Brain microvascular endothelial cell (primary cell): ENCODE results near the gene IGFLR1.

Source experiments
- DNase-seq: peaks from one replicate; pipeline ENCODE4 v3.0.0-alpha.2; 2020
- H3K27ac ChIP-seq: fragments of 250-450 bp; sonication (Bioruptor Pico); 2 replicates; pipeline ENCODE4 v1.5.1; 2020; ENCODE audit warnings: mild to moderate bottlenecking, moderate library complexity
- H3K27me3 ChIP-seq: fragments of 250-450 bp; sonication (Bioruptor Pico); replicated peaks from 2 replicates; pipeline ENCODE4 v1.5.1; 2020; ENCODE audit warnings: mild to moderate bottlenecking
- H3K36me3 ChIP-seq: fragments of 250-450 bp; sonication (Bioruptor Pico); replicated peaks from 2 replicates; pipeline ENCODE4 v1.5.1; 2020; ENCODE audit warnings: mild to moderate bottlenecking
- H3K4me3 ChIP-seq: 2 replicates; pipeline ENCODE4 v1.5.1; 2011; ENCODE audit warnings: low read depth, mild to moderate bottlenecking, control low read depth, low read length, moderate library complexity
- in situ Hi-C: cut with HindIII; loops from 2 replicates; pipeline ENCODE4 v1.10.0; 2017; ENCODE audit warnings: low sequenced_read_pairs, low pct_ligation_motif_present
- TF ChIP-seq, protein P1 (sequence below): IDR thresholded peaks from 2 replicates; pipeline ENCODE4 v1.5.1; 2011; ENCODE audit warnings: low read depth, mild to moderate bottlenecking, moderate library complexity, low read length, control low read depth, inconsistent platforms; ENCODE audit errors: missing control alignments

The IGFLR1 gene

DNA sequence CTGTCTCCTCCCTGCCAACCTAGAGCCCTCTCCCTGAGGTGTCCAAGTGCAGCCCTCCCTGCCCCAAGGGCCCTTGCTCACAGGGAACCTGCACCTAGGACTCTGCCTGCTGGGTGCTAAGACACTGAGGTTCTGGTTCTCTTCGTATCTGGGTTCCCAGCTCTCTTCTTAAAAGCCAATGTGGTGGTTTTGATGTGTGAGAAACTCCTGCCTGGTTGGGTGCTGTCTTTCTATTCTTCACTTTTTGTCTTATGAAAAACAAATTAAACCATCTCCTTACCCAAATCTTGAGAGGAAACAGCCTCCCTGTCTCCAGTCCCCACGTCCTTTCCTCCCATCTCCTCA lies 28.8 kb downstream of the IGFLR1 start:
- Histone ChIP-seq H3K27ac (no peak overlapping the region), H3K27me3 (no peaks in the 10 kb centered on the region), H3K36me3 (no peaks in the 10 kb centered on the region), H3K4me3 (no peak overlapping the region)
- DNase-seq: no peak
- TF ChIP-seq, protein P1, sequence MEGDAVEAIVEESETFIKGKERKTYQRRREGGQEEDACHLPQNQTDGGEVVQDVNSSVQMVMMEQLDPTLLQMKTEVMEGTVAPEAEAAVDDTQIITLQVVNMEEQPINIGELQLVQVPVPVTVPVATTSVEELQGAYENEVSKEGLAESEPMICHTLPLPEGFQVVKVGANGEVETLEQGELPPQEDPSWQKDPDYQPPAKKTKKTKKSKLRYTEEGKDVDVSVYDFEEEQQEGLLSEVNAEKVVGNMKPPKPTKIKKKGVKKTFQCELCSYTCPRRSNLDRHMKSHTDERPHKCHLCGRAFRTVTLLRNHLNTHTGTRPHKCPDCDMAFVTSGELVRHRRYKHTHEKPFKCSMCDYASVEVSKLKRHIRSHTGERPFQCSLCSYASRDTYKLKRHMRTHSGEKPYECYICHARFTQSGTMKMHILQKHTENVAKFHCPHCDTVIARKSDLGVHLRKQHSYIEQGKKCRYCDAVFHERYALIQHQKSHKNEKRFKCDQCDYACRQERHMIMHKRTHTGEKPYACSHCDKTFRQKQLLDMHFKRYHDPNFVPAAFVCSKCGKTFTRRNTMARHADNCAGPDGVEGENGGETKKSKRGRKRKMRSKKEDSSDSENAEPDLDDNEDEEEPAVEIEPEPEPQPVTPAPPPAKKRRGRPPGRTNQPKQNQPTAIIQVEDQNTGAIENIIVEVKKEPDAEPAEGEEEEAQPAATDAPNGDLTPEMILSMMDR: no peak
- in situ Hi-C loops: no loop called here

DNA sequence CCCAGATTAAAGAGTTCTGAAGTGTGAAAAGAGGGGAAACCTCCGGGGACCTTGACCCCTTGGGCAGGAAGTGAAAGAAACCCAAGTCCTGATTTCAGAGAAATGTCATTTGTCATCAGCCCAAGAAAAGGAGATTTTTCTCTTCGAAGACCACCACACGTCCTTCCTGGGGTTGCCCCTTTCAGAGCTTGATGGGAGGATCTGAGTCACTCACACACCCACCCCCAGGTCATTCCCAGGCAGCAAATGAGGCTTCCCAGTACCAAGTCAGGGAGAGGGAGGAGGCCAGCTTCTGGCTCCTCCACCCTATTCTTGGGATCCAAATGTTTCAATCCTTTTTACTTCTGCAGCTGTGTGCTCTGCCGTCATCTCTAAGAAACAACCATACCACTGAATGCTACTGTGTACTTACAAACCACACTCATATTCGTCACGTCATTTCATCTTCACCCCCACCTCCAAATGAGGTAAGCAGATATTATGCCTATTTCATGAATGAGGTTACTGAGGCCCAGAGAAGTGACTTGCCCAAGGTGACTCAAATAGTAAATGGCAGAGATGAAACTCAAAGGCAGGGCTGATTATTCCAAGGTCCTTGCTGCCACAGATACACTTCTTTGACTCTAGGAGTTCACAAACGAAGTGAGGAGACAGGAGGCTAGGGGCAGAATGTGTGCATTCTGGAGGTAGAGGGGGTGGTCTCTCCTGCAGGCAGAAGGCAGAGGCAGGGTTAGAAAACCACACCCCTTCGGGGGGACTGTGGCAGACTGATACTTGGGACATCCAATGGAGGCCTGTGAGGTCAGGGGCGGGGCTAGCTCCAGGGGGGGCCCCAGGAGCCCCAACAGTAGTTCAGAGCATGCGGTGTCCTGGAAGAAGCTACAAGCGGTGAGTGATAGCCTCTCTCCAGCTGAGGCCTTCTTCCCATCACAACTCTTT lies 29.4 kb downstream of the IGFLR1 start:
- TF ChIP-seq, protein P1: no peak
- DNase-seq: no peak

DNA sequence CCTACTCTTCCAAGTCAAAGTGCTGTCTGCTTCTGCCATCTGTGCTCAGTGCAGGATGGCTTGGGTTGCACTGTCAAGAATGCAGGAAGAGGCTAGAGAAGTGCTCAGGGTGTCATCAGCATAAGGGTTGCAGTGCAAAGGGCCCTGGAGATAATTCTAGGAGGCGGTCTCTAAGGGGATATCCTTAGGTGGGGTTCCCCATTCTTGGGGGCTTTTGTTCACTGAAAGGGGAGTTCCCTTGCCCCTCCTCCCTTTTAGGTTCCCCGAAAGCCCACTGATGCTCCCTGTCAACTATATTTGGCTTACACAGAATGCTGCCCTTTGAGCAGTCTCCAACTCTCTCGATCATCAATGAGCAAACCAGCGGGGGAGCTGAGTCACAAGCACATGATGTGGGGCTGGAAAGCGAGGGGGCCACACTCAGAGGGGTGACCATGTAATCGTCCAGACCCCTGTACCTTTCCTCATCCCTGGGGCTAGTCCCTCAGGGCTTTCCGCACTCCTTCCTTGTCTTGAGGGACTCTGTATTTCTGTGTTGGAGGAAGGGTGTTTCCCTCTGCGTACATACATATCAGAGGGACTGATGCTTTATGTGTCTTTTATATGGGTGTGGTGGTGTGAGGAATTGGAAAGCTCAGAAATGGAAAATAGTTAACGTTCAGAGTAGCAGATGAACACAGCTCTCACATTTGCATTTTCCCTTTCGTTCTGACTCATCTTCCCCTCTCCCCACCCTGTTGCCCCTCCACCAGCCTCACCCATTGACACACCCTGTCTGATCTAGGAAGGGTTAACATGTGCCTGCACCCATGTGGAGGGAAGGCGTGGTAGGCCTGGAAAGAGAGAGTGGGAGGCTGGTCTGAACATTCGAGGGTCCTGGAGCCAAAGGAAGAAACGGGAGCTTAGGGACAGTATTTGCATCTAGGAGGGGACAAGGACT lies 31.2 kb downstream of the IGFLR1 start:
- H3K27ac ChIP-seq: no peak overlapping the region
- no peaks in the 10 kb centered on the region for H3K27me3 ChIP-seq
- no peak overlapping the region for H3K4me3 ChIP-seq
- H3K36me3 ChIP-seq: no peaks in the 10 kb centered on the region
- in situ Hi-C loops: no loop called here
- DNase-seq: no peak
- TF ChIP-seq, protein P1: no peak

More for the DNA sequence above, 29.4 kb downstream of the IGFLR1 start:
- H3K27me3 ChIP-seq: no peaks in the 10 kb centered on the region
- H3K27ac ChIP-seq: no peak overlapping the region
- H3K36me3 ChIP-seq: no peaks in the 10 kb centered on the region
- H3K4me3 ChIP-seq: no peak overlapping the region
- in situ Hi-C loops: no loop called here

DNA sequence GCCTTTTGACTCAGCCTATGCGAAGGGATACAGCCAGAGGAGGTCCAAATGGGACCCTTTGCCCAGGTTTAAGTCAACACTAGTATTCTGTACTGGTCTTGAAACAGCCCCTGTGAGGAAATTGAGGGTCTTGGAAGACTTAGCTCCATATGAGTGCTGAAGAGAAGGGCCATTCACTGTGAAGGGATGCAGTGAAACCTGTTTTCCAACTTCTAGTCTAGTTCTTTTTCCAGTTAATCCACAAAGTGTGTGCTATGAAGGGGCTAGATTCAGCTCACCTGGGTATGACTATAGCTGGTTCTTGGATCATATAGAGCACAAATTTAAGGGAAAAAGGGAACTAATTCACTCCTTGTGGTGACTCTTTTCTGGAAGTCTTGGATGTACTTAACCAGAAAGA lies 33.9 kb downstream of the IGFLR1 start:
- no peak overlapping the region for H3K27ac ChIP-seq
- in situ Hi-C loops: no loop called here
- no peak for DNase-seq
- no peaks in the 10 kb centered on the region for H3K36me3 ChIP-seq
- no peaks in the 10 kb centered on the region for H3K27me3 ChIP-seq
- no peak overlapping the region for H3K4me3 ChIP-seq
- TF ChIP-seq, protein P1: no peak

DNA sequence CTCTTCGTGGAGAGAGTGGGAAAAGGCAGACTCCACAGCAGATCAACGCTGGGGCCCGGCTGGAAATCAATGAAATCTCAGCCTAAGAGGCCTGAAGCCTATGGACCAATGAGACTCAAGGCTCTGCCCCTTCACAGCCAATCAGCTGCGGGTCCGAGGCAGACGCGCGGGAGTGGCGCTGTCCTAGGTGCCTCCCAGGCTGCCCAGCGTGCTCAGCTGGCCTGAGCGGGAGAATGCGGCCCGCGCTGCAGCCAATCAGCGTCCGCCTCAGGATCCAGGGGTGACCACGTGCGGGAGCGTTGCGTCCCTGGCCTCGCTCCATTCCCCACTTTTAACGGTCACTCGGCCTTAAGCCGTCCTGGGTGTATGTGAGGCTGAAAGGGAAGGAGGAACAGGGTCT lies 38.0 kb downstream of the IGFLR1 start, which contains the start of gene ZBTB32:
Gene ZBTB32 (plus strand): TSS at position 341 of the 400 bp plus-strand sequence. CDS start 10,069 bp downstream, outside the sequence.
- Histone ChIP-seq H3K27me3 (no peaks in the 10 kb centered on the region), H3K4me3 (no peak within 1 kb of the TSS)
- in situ Hi-C loops: no loop called here

More for the DNA sequence above, 38.0 kb downstream of the IGFLR1 start, which contains the start of gene ZBTB32:
- Histone ChIP-seq H3K27ac (no peak within 1 kb of the TSS), H3K36me3 (no peaks in the 10 kb centered on the region)
- peak; percentile 56 for DNase-seq
- TF ChIP-seq, protein P1: no peak
